ENCODE results near the gene TSN. TPM values are rescaled to one million over a fixed set of nuclear protein-coding genes. Genes with fewer than 3 reads are reported as not detected.

The TSN gene
- total and polyA plus RNA-seq, 9 of the 15 experiments (the other 6 are each of a cell fraction or from before 2014, with no cell fraction given): 63.2 to 152 (median 95.2) TPM

DNA sequence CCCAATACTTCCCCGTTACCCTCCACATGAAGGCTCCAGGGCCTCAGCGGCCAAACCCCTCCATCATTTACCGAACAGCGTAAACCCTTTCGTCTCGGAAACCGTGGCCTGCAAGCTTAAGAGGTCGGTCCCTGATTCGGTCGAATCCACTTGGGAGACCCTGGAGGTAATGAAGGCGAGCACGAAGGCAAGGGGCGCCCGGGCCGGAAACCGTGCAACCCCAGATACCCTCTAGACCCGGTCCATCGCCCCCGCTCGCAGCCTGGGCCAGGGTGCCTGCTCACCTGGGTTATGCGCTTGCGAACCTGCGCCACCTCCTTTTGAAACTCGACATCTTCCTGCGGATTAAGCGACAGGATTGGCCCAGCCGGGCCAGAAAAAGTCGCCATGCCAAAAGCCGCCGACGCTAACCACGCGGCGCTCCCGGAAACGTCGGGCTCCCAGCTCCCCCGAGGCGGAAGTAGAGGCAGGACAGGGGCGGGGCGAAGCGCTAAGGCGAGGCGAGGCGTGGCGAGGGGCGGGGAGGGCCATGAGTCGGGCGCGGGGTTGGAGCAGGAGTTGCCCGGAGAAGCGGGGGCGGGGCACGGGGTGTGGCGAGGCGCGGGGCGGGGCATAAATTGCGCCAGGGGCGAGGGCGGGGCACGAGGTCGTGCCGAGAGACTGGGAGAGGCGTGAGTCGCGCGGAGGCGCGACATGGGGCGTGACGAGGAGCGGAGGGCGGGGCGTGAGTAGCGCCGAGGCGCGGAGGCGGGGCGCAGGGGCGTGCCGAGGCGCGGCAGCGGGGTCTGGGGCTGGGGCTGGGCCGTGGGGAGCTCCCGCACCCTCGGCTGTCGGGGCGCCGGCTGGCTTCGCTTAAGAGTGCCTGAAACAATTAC, 18.8 kb upstream of the TSN start, which contains the start of gene NIFK (continued):
- TF ChIP-seq, protein P1, sequence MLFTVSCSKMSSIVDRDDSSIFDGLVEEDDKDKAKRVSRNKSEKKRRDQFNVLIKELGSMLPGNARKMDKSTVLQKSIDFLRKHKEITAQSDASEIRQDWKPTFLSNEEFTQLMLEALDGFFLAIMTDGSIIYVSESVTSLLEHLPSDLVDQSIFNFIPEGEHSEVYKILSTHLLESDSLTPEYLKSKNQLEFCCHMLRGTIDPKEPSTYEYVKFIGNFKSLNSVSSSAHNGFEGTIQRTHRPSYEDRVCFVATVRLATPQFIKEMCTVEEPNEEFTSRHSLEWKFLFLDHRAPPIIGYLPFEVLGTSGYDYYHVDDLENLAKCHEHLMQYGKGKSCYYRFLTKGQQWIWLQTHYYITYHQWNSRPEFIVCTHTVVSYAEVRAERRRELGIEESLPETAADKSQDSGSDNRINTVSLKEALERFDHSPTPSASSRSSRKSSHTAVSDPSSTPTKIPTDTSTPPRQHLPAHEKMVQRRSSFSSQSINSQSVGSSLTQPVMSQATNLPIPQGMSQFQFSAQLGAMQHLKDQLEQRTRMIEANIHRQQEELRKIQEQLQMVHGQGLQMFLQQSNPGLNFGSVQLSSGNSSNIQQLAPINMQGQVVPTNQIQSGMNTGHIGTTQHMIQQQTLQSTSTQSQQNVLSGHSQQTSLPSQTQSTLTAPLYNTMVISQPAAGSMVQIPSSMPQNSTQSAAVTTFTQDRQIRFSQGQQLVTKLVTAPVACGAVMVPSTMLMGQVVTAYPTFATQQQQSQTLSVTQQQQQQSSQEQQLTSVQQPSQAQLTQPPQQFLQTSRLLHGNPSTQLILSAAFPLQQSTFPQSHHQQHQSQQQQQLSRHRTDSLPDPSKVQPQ (CRISPR knock-in tag; IDR thresholded peaks at IDR 0.05; ENCODE audit: borderline replicate concordance): no peak
- TF ChIP-seq ZNF232 (CRISPR knock-in tag; IDR thresholded peaks at IDR 0.05) (no peak), ZNF253 (CRISPR knock-in tag; conservative IDR thresholded peaks at IDR 0.05) (no peak), ZNF583 (CRISPR knock-in tag; IDR thresholded peaks at IDR 0.05) (peak; percentile 32; the same call in 1 of the 2 replicates), ELF1 (tag; IDR thresholded peaks at IDR 0.05) (peak; percentile 92), SAFB (IDR thresholded peaks at IDR 0.05; ENCODE audit: borderline replicate concordance, low read depth, low read length) (no peak), POLR2AphosphoS5 (IDR thresholded peaks at IDR 0.05; ENCODE audit: control insufficient read depth, insufficient read depth, low read depth, low read length) (peak; percentile 77), RBM22 (IDR thresholded peaks at IDR 0.05; ENCODE audit: low read depth, low read length, poor library complexity, severe bottlenecking) (no peak), ZZZ3 (IDR thresholded peaks at IDR 0.05) (no peak), PHF8 (IDR thresholded peaks at IDR 0.05; ENCODE audit: borderline replicate concordance, low read length) (peak; percentile 92), GATA2 (CRISPR knock-in tag; IDR thresholded peaks at IDR 0.05) (no peak), EP300 (IDR thresholded peaks at IDR 0.05; ENCODE audit: low read length) (no peak), SNRNP70 (optimal IDR thresholded peaks at IDR 0.05; ENCODE audit: low read depth, low read length) (no peak), EZH2 (IDR thresholded peaks at IDR 0.05; ENCODE audit: borderline replicate concordance, low read depth, low read length) (no peak), YY1 (IDR thresholded peaks at IDR 0.05; ENCODE audit: borderline replicate concordance in 1 of 3, control insufficient read depth in 1 of 3, extremely low read depth in 1 of 3, insufficient read depth in 3 of 3, insufficient read length in 1 of 3, insufficient replicate concordance in 2 of 3, low read depth in 1 of 3, low read length in 2 of 3) (peak in 2 of 3 experiments; percentile 69 to 82), ZFP1 (CRISPR knock-in tag; IDR thresholded peaks at IDR 0.05) (peak; percentile 24; the same call in 1 of the 2 replicates), PTRF (tag; IDR thresholded peaks at IDR 0.05) (no peak), ZNF12 (CRISPR knock-in tag; IDR thresholded peaks at IDR 0.05) (no peak), TAF7 (tag; IDR thresholded peaks at IDR 0.05) (peak; percentile 26; the same call in 1 of the 2 replicates), CAMTA2 (CRISPR knock-in tag; conservative IDR thresholded peaks at IDR 0.05) (0 out of 2 replicates have a peak, but pooled peaks have one; percentile 80)
- TF ChIP-seq, protein P2, sequence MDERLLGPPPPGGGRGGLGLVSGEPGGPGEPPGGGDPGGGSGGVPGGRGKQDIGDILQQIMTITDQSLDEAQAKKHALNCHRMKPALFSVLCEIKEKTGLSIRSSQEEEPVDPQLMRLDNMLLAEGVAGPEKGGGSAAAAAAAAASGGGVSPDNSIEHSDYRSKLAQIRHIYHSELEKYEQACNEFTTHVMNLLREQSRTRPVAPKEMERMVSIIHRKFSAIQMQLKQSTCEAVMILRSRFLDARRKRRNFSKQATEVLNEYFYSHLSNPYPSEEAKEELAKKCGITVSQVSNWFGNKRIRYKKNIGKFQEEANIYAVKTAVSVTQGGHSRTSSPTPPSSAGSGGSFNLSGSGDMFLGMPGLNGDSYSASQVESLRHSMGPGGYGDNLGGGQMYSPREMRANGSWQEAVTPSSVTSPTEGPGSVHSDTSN (CRISPR knock-in tag; IDR thresholded peaks at IDR 0.05; ENCODE audit: low read depth): no peak
- TF ChIP-seq, protein P2 (tag; conservative IDR thresholded peaks at IDR 0.05; ENCODE audit: low read depth): no peak
